ENCODE data around the gene TPM3. TPM values are rescaled to one million over a fixed set of nuclear protein-coding genes. Genes with fewer than 3 reads are reported as not detected.

Gene TPM3
- total RNA-seq, 1 donor from 2014 or later: 166 TPM

Small RNA genes lying within 50 kb of the gene (small RNA-seq; reads per million reads assigned to genes)
- 0.95 reads per million, percentile 77 among the genes with 10 or more reads in this experiment for gene MIR190B (ENCODE audit: low replicate concordance)

Other genes with a start within 250 kb of the TPM3 start
- gene DENND4B, start 245.4 kb downstream of the TPM3 start, total RNA-seq: 18.8 TPM
- 5.1 TPM for gene CRTC2, start 233.5 kb downstream of the TPM3 start, total RNA-seq
- 38.8 TPM for gene SLC39A1, start 228.6 kb downstream of the TPM3 start, total RNA-seq
- gene CREB3L4, start 224.2 kb downstream of the TPM3 start, total RNA-seq: 10.7 TPM
- 73.8 TPM for gene JTB, start 214.4 kb downstream of the TPM3 start, total RNA-seq
- gene RAB13, start 205.8 kb downstream of the TPM3 start, total RNA-seq: 38.7 TPM
- gene RPS27, start 201.3 kb downstream of the TPM3 start, total RNA-seq: 2,280 TPM
- 0.10 TPM for gene NUP210L, start 37.0 kb downstream of the TPM3 start, total RNA-seq
- gene CFAP141, start 14.2 kb upstream of the TPM3 start, total RNA-seq: not detected
- 77.4 TPM for gene UBAP2L, start 28.9 kb upstream of the TPM3 start, total RNA-seq
- 46.8 TPM for gene HAX1, start 80.5 kb upstream of the TPM3 start, total RNA-seq
- 0.20 TPM for gene AQP10, start 129.0 kb upstream of the TPM3 start, total RNA-seq
- 40.4 TPM for gene ATP8B2, start 133.4 kb upstream of the TPM3 start, total RNA-seq
- 10.0 TPM for gene IL6R, start 213.2 kb upstream of the TPM3 start, total RNA-seq

Measured in skin of body (tissue), 2 donors.